ENCODE data around the gene SLC25A24.

The SLC25A24 gene

GRCh38 chr1:108119500-108119899, 80.6 kb downstream of the SLC25A24 start:
- H2BK5ac ChIP-seq (ENCODE audit: low read length): no peak overlapping the region
- DNase-seq (ENCODE audit: low spot score): no peak
- H3K4me2 ChIP-seq (ENCODE audit: insufficient read depth, low read length, poor library complexity, severe bottlenecking): no peak overlapping the region
- no peak overlapping the region for H2AFZ ChIP-seq (ENCODE audit: low read length)
- H3K9me3 ChIP-seq (replicated peaks in 1 of 2; ENCODE audit: control insufficient read depth in 2 of 2, insufficient read depth in 1 of 2, low read depth in 1 of 2, low read length in 2 of 2): no peaks in the 10 kb centered on the region
- no peak overlapping the region for H2BK120ac ChIP-seq (ENCODE audit: low read depth, low read length)
- no CpG with 5 or more reads among the region's 5 CpGs for WGBS, 2 donors (ENCODE audit: extremely low coverage in 2 of 2, insufficient read length in 2 of 2, insufficient replicate concordance in 1 of 2)
- H3K79me1 ChIP-seq (ENCODE audit: low read depth, low read length): no peaks in the 10 kb centered on the region
- H2BK12ac ChIP-seq (ENCODE audit: low read length): no peak overlapping the region
- H4K91ac ChIP-seq (ENCODE audit: low read depth, low read length, poor library complexity): no peak overlapping the region
- H3K4ac ChIP-seq (ENCODE audit: low read length): no peak overlapping the region
- H3K18ac ChIP-seq (ENCODE audit: low read length): no peak overlapping the region
- no peaks in the 10 kb centered on the region for H3K36me3 ChIP-seq (replicated peaks in 1 of 2; ENCODE audit: control insufficient read depth in 2 of 2, insufficient read depth in 2 of 2, low read length in 2 of 2)
- no peak overlapping the region for H2BK15ac ChIP-seq (ENCODE audit: low read length)
- no peak overlapping the region for H3K4me3 ChIP-seq (ENCODE audit: low read length in 2 of 2)
- no peak overlapping the region for H2AK5ac ChIP-seq (ENCODE audit: low read depth, low read length)
- H3K4me1 ChIP-seq (ENCODE audit: control insufficient read depth in 2 of 2, insufficient read depth in 1 of 2, low read depth in 1 of 2, low read length in 2 of 2): no peaks in the 10 kb centered on the region
- no peak overlapping the region for H3K9ac ChIP-seq (ENCODE audit: low read depth, low read length, poor library complexity)
- no peak overlapping the region for H3K23ac ChIP-seq (ENCODE audit: low read depth, low read length, poor library complexity)
- H3K27me3 ChIP-seq (ENCODE audit: control insufficient read depth in 3 of 3, insufficient read depth in 3 of 3, low read depth in 1 of 3, low read length in 3 of 3): no peaks in the 10 kb centered on the region
- H3K27ac ChIP-seq (replicated peaks; ENCODE audit: low read length): no peak overlapping the region
- no peak overlapping the region for H3K14ac ChIP-seq (ENCODE audit: low read length)
- no peak overlapping the region for H4K8ac ChIP-seq (ENCODE audit: low read depth, low read length)

- no peak overlapping the region for H2BK15ac ChIP-seq (ENCODE audit: low read length)
- H2BK12ac ChIP-seq (ENCODE audit: low read length): no peak overlapping the region
- WGBS, 2 donors (ENCODE audit: extremely low coverage in 2 of 2, insufficient read length in 2 of 2, insufficient replicate concordance in 1 of 2): no CpG with 5 or more reads among the region's 5 CpGs
- no peak overlapping the region for H3K14ac ChIP-seq (ENCODE audit: low read length)
- no peak overlapping the region for H3K18ac ChIP-seq (ENCODE audit: low read length)
- H3K27ac ChIP-seq (replicated peaks; ENCODE audit: low read length): no peak overlapping the region
- H3K36me3 ChIP-seq (replicated peaks in 1 of 2; ENCODE audit: control insufficient read depth in 2 of 2, insufficient read depth in 2 of 2, low read length in 2 of 2): no peaks in the 10 kb centered on the region
- no peaks in the 10 kb centered on the region for H3K9me3 ChIP-seq (replicated peaks in 1 of 2; ENCODE audit: control insufficient read depth in 2 of 2, insufficient read depth in 1 of 2, low read depth in 1 of 2, low read length in 2 of 2)
- H3K79me1 ChIP-seq (ENCODE audit: low read depth, low read length): no peaks in the 10 kb centered on the region
- no peak overlapping the region for H2BK120ac ChIP-seq (ENCODE audit: low read depth, low read length)
- H3K9ac ChIP-seq (ENCODE audit: low read depth, low read length, poor library complexity): no peak overlapping the region
- no peak overlapping the region for H2BK5ac ChIP-seq (ENCODE audit: low read length)
- no peak overlapping the region for H2AFZ ChIP-seq (ENCODE audit: low read length)
- no peak for DNase-seq (ENCODE audit: low spot score)
- H3K27me3 ChIP-seq (ENCODE audit: control insufficient read depth in 3 of 3, insufficient read depth in 3 of 3, low read depth in 1 of 3, low read length in 3 of 3): no peaks in the 10 kb centered on the region
- H3K4me1 ChIP-seq (ENCODE audit: control insufficient read depth in 2 of 2, insufficient read depth in 1 of 2, low read depth in 1 of 2, low read length in 2 of 2): no peaks in the 10 kb centered on the region
- H4K8ac ChIP-seq (ENCODE audit: low read depth, low read length): no peak overlapping the region
- H3K4me2 ChIP-seq (ENCODE audit: insufficient read depth, low read length, poor library complexity, severe bottlenecking): no peak overlapping the region
- no peak overlapping the region for H2AK5ac ChIP-seq (ENCODE audit: low read depth, low read length)
- no peak overlapping the region for H3K4me3 ChIP-seq (ENCODE audit: low read length in 2 of 2)
- no peak overlapping the region for H3K4ac ChIP-seq (ENCODE audit: low read length)
- H3K23ac ChIP-seq (ENCODE audit: low read depth, low read length, poor library complexity): no peak overlapping the region
- H4K91ac ChIP-seq (ENCODE audit: low read depth, low read length, poor library complexity): no peak overlapping the region
Measured at GRCh38 chr1:108117945-108118902, 81.9 kb downstream of the SLC25A24 start.

- Histone ChIP-seq H4K91ac (ENCODE audit: low read depth, low read length, poor library complexity) (no peak overlapping the region), H2AK5ac (ENCODE audit: low read depth, low read length) (no peak overlapping the region), H3K4me3 (ENCODE audit: low read length in 2 of 2) (no peak overlapping the region), H3K27ac (replicated peaks; ENCODE audit: low read length) (no peak overlapping the region), H3K27me3 (ENCODE audit: control insufficient read depth in 3 of 3, insufficient read depth in 3 of 3, low read depth in 1 of 3, low read length in 3 of 3) (no peaks in the 10 kb centered on the region), H2BK15ac (ENCODE audit: low read length) (no peak overlapping the region), H3K23ac (ENCODE audit: low read depth, low read length, poor library complexity) (no peak overlapping the region), H3K4me1 (ENCODE audit: control insufficient read depth in 2 of 2, insufficient read depth in 1 of 2, low read depth in 1 of 2, low read length in 2 of 2) (no peaks in the 10 kb centered on the region), H3K4me2 (ENCODE audit: insufficient read depth, low read length, poor library complexity, severe bottlenecking) (no peak overlapping the region), H3K79me1 (ENCODE audit: low read depth, low read length) (no peaks in the 10 kb centered on the region), H2BK12ac (ENCODE audit: low read length) (no peak overlapping the region), H2BK5ac (ENCODE audit: low read length) (no peak overlapping the region), H3K36me3 (replicated peaks in 1 of 2; ENCODE audit: control insufficient read depth in 2 of 2, insufficient read depth in 2 of 2, low read length in 2 of 2) (no peaks in the 10 kb centered on the region), H3K9ac (ENCODE audit: low read depth, low read length, poor library complexity) (no peak overlapping the region), H2AFZ (ENCODE audit: low read length) (no peak overlapping the region), H3K9me3 (replicated peaks in 1 of 2; ENCODE audit: control insufficient read depth in 2 of 2, insufficient read depth in 1 of 2, low read depth in 1 of 2, low read length in 2 of 2) (no peaks in the 10 kb centered on the region), H3K14ac (ENCODE audit: low read length) (no peak overlapping the region), H4K8ac (ENCODE audit: low read depth, low read length) (no peak overlapping the region), H3K4ac (ENCODE audit: low read length) (no peak overlapping the region), H3K18ac (ENCODE audit: low read length) (no peak overlapping the region), H2BK120ac (ENCODE audit: low read depth, low read length) (no peak overlapping the region)
- no peak for DNase-seq (ENCODE audit: low spot score)
- WGBS, 2 donors (ENCODE audit: extremely low coverage in 2 of 2, insufficient read length in 2 of 2, insufficient replicate concordance in 1 of 2): no CpG with 5 or more reads among the region's 1 CpG
Measured at GRCh38 chr1:108117237-108117636, 82.9 kb downstream of the SLC25A24 start.

GRCh38 chr1:108114033-108114599, 86.0 kb downstream of the SLC25A24 start:
- Histone ChIP-seq H3K9me3 (replicated peaks in 1 of 2; ENCODE audit: control insufficient read depth in 2 of 2, insufficient read depth in 1 of 2, low read depth in 1 of 2, low read length in 2 of 2) (no peaks in the 10 kb centered on the region), H3K23ac (ENCODE audit: low read depth, low read length, poor library complexity) (no peak overlapping the region), H2BK5ac (ENCODE audit: low read length) (no peak overlapping the region), H2BK15ac (ENCODE audit: low read length) (no peak overlapping the region), H3K4ac (ENCODE audit: low read length) (no peak overlapping the region), H3K4me3 (ENCODE audit: low read length in 2 of 2) (no peak overlapping the region), H3K4me2 (ENCODE audit: insufficient read depth, low read length, poor library complexity, severe bottlenecking) (no peak overlapping the region), H3K27me3 (ENCODE audit: control insufficient read depth in 3 of 3, insufficient read depth in 3 of 3, low read depth in 1 of 3, low read length in 3 of 3) (no peaks in the 10 kb centered on the region), H3K18ac (ENCODE audit: low read length) (no peak overlapping the region), H3K9ac (ENCODE audit: low read depth, low read length, poor library complexity) (no peak overlapping the region), H4K8ac (ENCODE audit: low read depth, low read length) (no peak overlapping the region), H3K36me3 (replicated peaks in 1 of 2; ENCODE audit: control insufficient read depth in 2 of 2, insufficient read depth in 2 of 2, low read length in 2 of 2) (no peaks in the 10 kb centered on the region), H2BK12ac (ENCODE audit: low read length) (no peak overlapping the region), H3K27ac (replicated peaks; ENCODE audit: low read length) (no peak overlapping the region), H2AK5ac (ENCODE audit: low read depth, low read length) (no peak overlapping the region), H2AFZ (ENCODE audit: low read length) (no peak overlapping the region), H3K14ac (ENCODE audit: low read length) (no peak overlapping the region), H3K79me1 (ENCODE audit: low read depth, low read length) (no peaks in the 10 kb centered on the region), H2BK120ac (ENCODE audit: low read depth, low read length) (no peak overlapping the region), H3K4me1 (ENCODE audit: control insufficient read depth in 2 of 2, insufficient read depth in 1 of 2, low read depth in 1 of 2, low read length in 2 of 2) (no peaks in the 10 kb centered on the region), H4K91ac (ENCODE audit: low read depth, low read length, poor library complexity) (no peak overlapping the region)
- DNase-seq (ENCODE audit: low spot score): no peak
- no CpG with 5 or more reads among the region's 4 CpGs for WGBS, 2 donors (ENCODE audit: extremely low coverage in 2 of 2, insufficient read length in 2 of 2, insufficient replicate concordance in 1 of 2)
